HepG2 (cell line): ENCODE data around the gene MAP3K2. TPM values are rescaled to one million over a fixed set of nuclear protein-coding genes. Genes with fewer than 3 reads are reported as not detected.
A peak's percentile ranks its signal among the peaks of the same experiment; 100 is the strongest.

ENCODE experiments used
- CEBPG ChIP-seq: IDR thresholded peaks from 2 replicates; pipeline ENCODE4 v1.6.1; 2016
- CTCF ChIP-seq: sonication (generic); formaldehyde crosslinking; IDR thresholded peaks from 2 replicates; pipeline ENCODE4 v1.5.0; 2020; ENCODE audit warnings: mild to moderate bottlenecking, missing genetic modification reagents, moderate library complexity
- DPF2 ChIP-seq: sonication (generic); formaldehyde crosslinking; IDR thresholded peaks from 2 replicates; pipeline ENCODE4 v1.4.0; 2020; ENCODE audit warnings: mild to moderate bottlenecking, low read depth, missing genetic modification reagents, borderline replicate concordance
- FOXP4 ChIP-seq: sonication (generic); formaldehyde crosslinking; IDR thresholded peaks from 2 replicates; pipeline ENCODE4 v1.4.0; 2020; ENCODE audit warnings: missing genetic modification reagents
- KAT2B ChIP-seq: fragments of 150-350 bp; IDR thresholded peaks from 2 replicates; pipeline ENCODE4 v1.6.1; 2014; ENCODE audit warnings: low read depth, low read length, borderline replicate concordance
- KLF16 ChIP-seq, 2 experiments: sonication (generic) in 1 of 2; formaldehyde crosslinking in 1 of 2; IDR thresholded peaks; 2 replicates each; pipeline versions ENCODE4 v1.6.1 to v1.8.0; 2016 to 2023; ENCODE audit warnings: missing genetic modification reagents in 2 of 2, missing compliant biosample characterization in 1 of 2
- LRRFIP1 ChIP-seq: sonication (generic); formaldehyde crosslinking; conservative IDR thresholded peaks from 2 replicates; pipeline ENCODE4 v1.4.0; 2020; ENCODE audit warnings: missing genetic modification reagents
- NR2C2 ChIP-seq: sonication (generic); formaldehyde crosslinking; IDR thresholded peaks from 2 replicates; pipeline ENCODE4 v1.4.0; 2020; ENCODE audit warnings: missing genetic modification reagents, mild to moderate bottlenecking, moderate library complexity, borderline replicate concordance
- ONECUT2 ChIP-seq: sonication (generic); formaldehyde crosslinking; IDR thresholded peaks from 2 replicates; pipeline ENCODE4 v1.4.0; 2020; ENCODE audit warnings: missing genetic modification reagents
- RARA ChIP-seq: IDR thresholded peaks from 2 replicates; pipeline ENCODE4 v1.6.1; 2016; ENCODE audit warnings: missing genetic modification reagents, missing compliant biosample characterization
- ZBTB39 ChIP-seq: sonication (generic); formaldehyde crosslinking; IDR thresholded peaks from 2 replicates; pipeline ENCODE4 v1.5.0; 2020; ENCODE audit warnings: missing genetic modification reagents
- ZFX ChIP-seq: sonication (generic); formaldehyde crosslinking; IDR thresholded peaks from 2 replicates; pipeline ENCODE4 v1.4.0; 2020; ENCODE audit warnings: mild to moderate bottlenecking, low read depth, missing genetic modification reagents, moderate library complexity
- ZNF17 ChIP-seq: sonication (generic); formaldehyde crosslinking; IDR thresholded peaks from 2 replicates; pipeline ENCODE4 v1.5.0; 2020; ENCODE audit warnings: mild to moderate bottlenecking, missing genetic modification reagents
- ZNF235 ChIP-seq: sonication (generic); formaldehyde crosslinking; IDR thresholded peaks from 2 replicates; pipeline ENCODE4 v1.8.1; 2023; ENCODE audit warnings: mild to moderate bottlenecking, missing genetic modification reagents, borderline replicate concordance
- ZNF44 ChIP-seq: sonication (generic); formaldehyde crosslinking; IDR thresholded peaks from 2 replicates; pipeline ENCODE4 v1.5.1; 2020; ENCODE audit warnings: mild to moderate bottlenecking, missing genetic modification reagents
- ZNF512 ChIP-seq: sonication (generic); formaldehyde crosslinking; IDR thresholded peaks from 2 replicates; pipeline ENCODE4 v1.4.0; 2020; ENCODE audit warnings: mild to moderate bottlenecking, missing genetic modification reagents
- ZNF761 ChIP-seq: sonication (generic); formaldehyde crosslinking; conservative IDR thresholded peaks from 2 replicates; pipeline ENCODE4 v1.4.0; 2020; ENCODE audit warnings: mild to moderate bottlenecking, missing genetic modification reagents
- ZNF83 ChIP-seq: sonication (generic); formaldehyde crosslinking; IDR thresholded peaks from 2 replicates; pipeline ENCODE4 v1.4.0; 2020; ENCODE audit warnings: missing genetic modification reagents, mild to moderate bottlenecking, borderline replicate concordance
- polyA plus RNA-seq, 8 experiments: library from polyadenylated mRNA; depleted of rRNA in 3 of 8; stranded (reverse) in 7 of 8; unstranded in 1 of 8; fragments of >200 nt; fragmentation: Illumina TruSeq in 4 of 8; extraction: Trizol in 4 of 8; gene quantifications; 2 replicates each; pipeline versions ENCODE4 v1.2.1 to v1.2.3, GENCODE V29; 2011 to 2016; ENCODE audit warnings: low read depth in 4 of 8, missing spikeins in 1 of 8, mixed read lengths in 1 of 8; ENCODE audit not compliant: insufficient read depth in 1 of 8
- total RNA-seq, 5 experiments: library from RNA; depleted of rRNA; stranded (reverse); fragments of >200 nt; fragmentation: Illumina TruSeq; extraction: Trizol; gene quantifications; 2 replicates each; pipeline ENCODE4 v1.2.3, GENCODE V29; 2016; ENCODE audit warnings: low read depth in 1 of 5

Gene MAP3K2
- total and polyA plus RNA-seq, 2 of the 13 experiments (the other 11 are each of a cell fraction or from before 2014, with no cell fraction given), result 12.2 to 37.2 TPM

- peak; percentile 100 for TF ChIP-seq ZFX (CRISPR knock-in tag)
- TF ChIP-seq ZNF17 (CRISPR knock-in tag), result no peak
- peak; percentile 37; the same call in 1 of the 2 replicates for TF ChIP-seq DPF2 (CRISPR knock-in tag)
- TF ChIP-seq ONECUT2 (CRISPR knock-in tag), result no peak
- no peak; the same call in 1 of the 2 replicates for TF ChIP-seq ZNF512 (CRISPR knock-in tag)
- TF ChIP-seq ZNF235 (CRISPR knock-in tag), result peak; percentile 94
- TF ChIP-seq ZNF44 (CRISPR knock-in tag), result no peak
- no peak for TF ChIP-seq KAT2B
- peak; percentile 35; the same call in 1 of the 2 replicates for TF ChIP-seq CEBPG (CRISPR knock-in tag)
- TF ChIP-seq KLF16 (CRISPR knock-in tag; IDR thresholded peaks at IDR 0.05), result peak in 1 of 2 experiments; percentile 90; a peak in 2 of 4 replicates
- peak; percentile 95 for TF ChIP-seq ZNF761 (CRISPR knock-in tag)
- TF ChIP-seq FOXP4 (CRISPR knock-in tag), result no peak; the same call in none of the 2 replicates
- TF ChIP-seq ZNF83 (CRISPR knock-in tag), result peak; percentile 85; the same call in 1 of the 2 replicates
- TF ChIP-seq ZBTB39 (CRISPR knock-in tag), result no peak
- TF ChIP-seq CTCF (CRISPR knock-in tag), result no peak
- peak; percentile 56; the same call in 1 of the 2 replicates for TF ChIP-seq LRRFIP1 (CRISPR knock-in tag)
- peak; percentile 40 for TF ChIP-seq RARA (CRISPR knock-in tag)
- TF ChIP-seq NR2C2 (CRISPR knock-in tag), result peak; percentile 88
These were observed 93.8 kb downstream of the MAP3K2 start, which contains the start of gene ERCC3 (continued) for GRCh38 chr2:127293748-127294562.
